Measurements from ENCODE around the gene REL. TPM values are rescaled to one million over a fixed set of nuclear protein-coding genes. Genes with fewer than 3 reads are reported as not detected.

REL gene
- total RNA-seq, 1 donor from 2014 or later: 29.8 TPM

GRCh38 chr2:60959501-60959900 lies 78.1 kb downstream of the REL start:
- no peaks in the 10 kb centered on the region for H3K27me3 Mint-ChIP-seq (ENCODE audit: low read depth)

GRCh38 chr2:60960706-60961105 lies 79.3 kb downstream of the REL start:
- Mint-ChIP-seq H3K4me1 (peaks cover 20% of the 10 kb centered on the region), H3K27ac (no peak overlapping the region), H3K4me3 (no peak overlapping the region), H3K27me3 (ENCODE audit: low read depth) (no peaks in the 10 kb centered on the region), H3K36me3 (peaks cover 5% of the 10 kb centered on the region), H3K9me3 (no peaks in the 10 kb centered on the region)
- no peak for TF ChIP-seq CTCF (IDR thresholded peaks at IDR 0.05; ENCODE audit: unreplicated experiment)
- no peak for DNase-seq (ENCODE audit: low spot score in 2 of 2, unreplicated experiment in 2 of 2)

More at GRCh38 chr2:60959501-60959900, 78.1 kb downstream of the REL start:
- no peak for DNase-seq (ENCODE audit: low spot score in 2 of 2, unreplicated experiment in 2 of 2)
- no peak for TF ChIP-seq CTCF (IDR thresholded peaks at IDR 0.05; ENCODE audit: unreplicated experiment)
- H3K9me3 Mint-ChIP-seq: no peaks in the 10 kb centered on the region
- H3K36me3 Mint-ChIP-seq: peaks cover 5% of the 10 kb centered on the region
- no peak overlapping the region for H3K4me3 Mint-ChIP-seq
- H3K27ac Mint-ChIP-seq: no peak overlapping the region
- H3K4me1 Mint-ChIP-seq: peaks cover 12% of the 10 kb centered on the region

- Mint-ChIP-seq H3K27ac (peak overlapping the region; percentile 25), H3K4me1 (peaks cover 24% of the 10 kb centered on the region), H3K27me3 (ENCODE audit: low read depth) (no peaks in the 10 kb centered on the region), H3K36me3 (peaks cover 5% of the 10 kb centered on the region), H3K9me3 (no peaks in the 10 kb centered on the region), H3K4me3 (no peak overlapping the region)
- DNase-seq (ENCODE audit: low spot score in 2 of 2, unreplicated experiment in 2 of 2): no peak
- TF ChIP-seq CTCF (IDR thresholded peaks at IDR 0.05; ENCODE audit: unreplicated experiment): no peak
These were observed 80.1 kb downstream of the REL start for GRCh38 chr2:60961457-60961856.

- no peaks in the 10 kb centered on the region for H3K9me3 Mint-ChIP-seq
- H3K27ac Mint-ChIP-seq: peak overlapping the region; percentile 10
- DNase-seq (ENCODE audit: low spot score in 2 of 2, unreplicated experiment in 2 of 2): no peak
- H3K4me3 Mint-ChIP-seq: no peak overlapping the region
- H3K27me3 Mint-ChIP-seq (ENCODE audit: low read depth): no peaks in the 10 kb centered on the region
- H3K36me3 Mint-ChIP-seq: peaks cover 1% of the 10 kb centered on the region
- TF ChIP-seq CTCF (IDR thresholded peaks at IDR 0.05; ENCODE audit: unreplicated experiment): no peak
- H3K4me1 Mint-ChIP-seq: peaks cover 26% of the 10 kb centered on the region
These were observed 81.2 kb downstream of the REL start for GRCh38 chr2:60962528-60962927.

- DNase-seq (ENCODE audit: low spot score in 2 of 2, unreplicated experiment in 2 of 2): no peak
- TF ChIP-seq CTCF (IDR thresholded peaks at IDR 0.05; ENCODE audit: unreplicated experiment): no peak
- no peaks in the 10 kb centered on the region for H3K9me3 Mint-ChIP-seq
- no peaks in the 10 kb centered on the region for H3K27me3 Mint-ChIP-seq (ENCODE audit: low read depth)
- H3K27ac Mint-ChIP-seq: peak overlapping the region; percentile 14
- H3K4me1 Mint-ChIP-seq: peaks cover 26% of the 10 kb centered on the region
- H3K4me3 Mint-ChIP-seq: no peak overlapping the region
- H3K36me3 Mint-ChIP-seq: peaks cover 1% of the 10 kb centered on the region
These were observed 81.8 kb downstream of the REL start for GRCh38 chr2:60963190-60963589.
